ENCODE measurements around the gene KLHL8. TPM values are rescaled to one million over a fixed set of nuclear protein-coding genes. Genes with fewer than 3 reads are reported as not detected.

KLHL8 gene
- total RNA-seq, 2 donors from 2014 or later = 4.9 to 12.2 TPM

- Histone ChIP-seq H3K27me3 (replicated peaks; ENCODE audit: insufficient read depth) (no peaks in the 10 kb centered on the region), H3K4me3 (no peak overlapping the region), H3K36me3 (no peaks in the 10 kb centered on the region), H3K9me3 (no peaks in the 10 kb centered on the region), H3K27ac (no peak overlapping the region), H3K4me1 (ENCODE audit: control insufficient read depth in 1 of 2, low read depth in 2 of 2) (no peaks in the 10 kb centered on the region)
- no peak for DNase-seq (ENCODE audit: low spot score)
- TF ChIP-seq CTCF (IDR thresholded peaks at IDR 0.05) = no peak
- ATAC-seq (ENCODE audit: insufficient number of reproducible peaks, low FRiP score, low read depth) = no peak
Observed at GRCh38 chr4:87185146-87185870, 35.1 kb downstream of the KLHL8 start.

- no peak for TF ChIP-seq CTCF (IDR thresholded peaks at IDR 0.05)
- Histone ChIP-seq H3K36me3 (no peaks in the 10 kb centered on the region), H3K9me3 (no peaks in the 10 kb centered on the region), H3K27ac (no peak overlapping the region), H3K27me3 (replicated peaks; ENCODE audit: insufficient read depth) (no peaks in the 10 kb centered on the region), H3K4me1 (ENCODE audit: control insufficient read depth in 1 of 2, low read depth in 2 of 2) (no peaks in the 10 kb centered on the region), H3K4me3 (no peak overlapping the region)
- ATAC-seq (ENCODE audit: insufficient number of reproducible peaks, low FRiP score, low read depth) = no peak
- no peak for DNase-seq (ENCODE audit: low spot score)
Observed at GRCh38 chr4:87180767-87181166, 39.7 kb downstream of the KLHL8 start.

- DNase-seq (ENCODE audit: low spot score) = no peak
- Histone ChIP-seq H3K4me3 (no peak overlapping the region), H3K4me1 (ENCODE audit: control insufficient read depth in 1 of 2, low read depth in 2 of 2) (no peaks in the 10 kb centered on the region), H3K9me3 (no peaks in the 10 kb centered on the region), H3K27ac (no peak overlapping the region), H3K36me3 (no peaks in the 10 kb centered on the region), H3K27me3 (replicated peaks; ENCODE audit: insufficient read depth) (no peaks in the 10 kb centered on the region)
- no peak for TF ChIP-seq CTCF (IDR thresholded peaks at IDR 0.05)
- no peak for ATAC-seq (ENCODE audit: insufficient number of reproducible peaks, low FRiP score, low read depth)
Observed at GRCh38 chr4:87179751-87180150, 40.7 kb downstream of the KLHL8 start.

GRCh38 chr4:87174672-87175071 is 45.7 kb downstream of the KLHL8 start:
- DNase-seq (ENCODE audit: low spot score) = no peak
- no peak overlapping the region for H3K27ac ChIP-seq
- no peak for TF ChIP-seq CTCF (IDR thresholded peaks at IDR 0.05)
- no peaks in the 10 kb centered on the region for H3K4me1 ChIP-seq (ENCODE audit: control insufficient read depth in 1 of 2, low read depth in 2 of 2)
- no peaks in the 10 kb centered on the region for H3K27me3 ChIP-seq (replicated peaks; ENCODE audit: insufficient read depth)
- no peak overlapping the region for H3K4me3 ChIP-seq
- no peaks in the 10 kb centered on the region for H3K36me3 ChIP-seq
- H3K9me3 ChIP-seq = no peaks in the 10 kb centered on the region
- no peak for ATAC-seq (ENCODE audit: insufficient number of reproducible peaks, low FRiP score, low read depth)

GRCh38 chr4:87171944-87172343 is 48.5 kb downstream of the KLHL8 start:
- Histone ChIP-seq H3K36me3 (no peaks in the 10 kb centered on the region), H3K9me3 (no peaks in the 10 kb centered on the region), H3K27ac (no peak overlapping the region), H3K27me3 (replicated peaks; ENCODE audit: insufficient read depth) (no peaks in the 10 kb centered on the region), H3K4me3 (no peak overlapping the region), H3K4me1 (ENCODE audit: control insufficient read depth in 1 of 2, low read depth in 2 of 2) (no peaks in the 10 kb centered on the region)
- no peak for TF ChIP-seq CTCF (IDR thresholded peaks at IDR 0.05)
- no peak for DNase-seq (ENCODE audit: low spot score)
- no peak for ATAC-seq (ENCODE audit: insufficient number of reproducible peaks, low FRiP score, low read depth)
